ENCODE data around the gene SCARF2. TPM values are rescaled to one million over a fixed set of nuclear protein-coding genes. Genes with fewer than 3 reads are reported as not detected.

The SCARF2 gene
- total RNA-seq, 5 donors from 2014 or later (not counting 1 experiment from before 2014, with no cell fraction given): 1.6 to 3.1 (median 2.9) TPM

DNA sequence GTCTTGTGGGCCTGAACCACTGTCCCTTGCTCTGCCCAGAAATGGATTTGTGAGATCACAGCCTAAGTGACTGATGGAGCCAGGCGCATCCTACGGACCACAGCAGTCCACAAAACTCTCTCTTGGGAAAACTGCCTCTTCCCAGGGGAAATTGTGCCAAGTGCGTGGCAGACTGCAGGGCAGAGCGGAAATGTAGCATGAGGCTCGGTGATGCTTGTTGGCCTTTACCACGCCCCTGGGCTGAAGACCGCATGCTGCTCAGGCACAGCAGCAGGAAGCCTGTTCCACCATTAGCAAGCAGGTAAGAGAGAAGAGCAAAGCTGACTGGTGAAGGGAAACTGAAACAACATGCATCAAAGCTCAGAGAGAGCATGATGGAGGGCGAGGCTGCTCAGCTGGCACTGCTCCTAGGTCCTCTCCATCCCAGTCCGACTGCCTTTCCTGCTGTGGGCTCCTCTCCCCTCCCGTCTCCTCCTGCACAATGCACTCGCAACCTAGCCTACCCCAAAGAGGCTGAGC, 26.5 kb upstream of the SCARF2 start:
- no peaks in the 10 kb centered on the region for H3K27me3 Mint-ChIP-seq
- Histone ChIP-seq H3K9me3 (no peaks in the 10 kb centered on the region), H3K4me3 (ENCODE audit: control insufficient read depth in 1 of 2, extremely low read depth in 1 of 2, low read length in 1 of 2) (peak overlapping the region; percentile 16 to 18), H3K27ac (ENCODE audit: low read length) (peak overlapping the region; percentile 99), H3K4me1 (ENCODE audit: control insufficient read depth in 1 of 2, extremely low read depth in 1 of 2, insufficient read depth in 2 of 2, low read length in 2 of 2) (peaks cover 40 to 70% of the 10 kb centered on the region in 2 experiments), H3K27me3 (replicated peaks in 1 of 2; ENCODE audit: control insufficient read depth in 2 of 2, extremely low read depth in 1 of 2, insufficient read depth in 2 of 2, low read length in 1 of 2) (no peaks in the 10 kb centered on the region), H3K36me3 (ENCODE audit: control insufficient read depth in 2 of 2, extremely low read depth in 1 of 2, insufficient read depth in 1 of 2, low read length in 1 of 2) (peaks cover 0 to 5% of the 10 kb centered on the region in 2 donors)
- DNase-seq: peak; percentile 50 to 81 (median 64)
- CTCF ChIA-PET: interaction anchor here (0.6 to 2.0 kb wide), 7 partner anchors 10 to 136 kb away, joined by 3 to 10 read pairs (median 4); no protein-coding TSS in a partner anchor
- H3K4me1 Mint-ChIP-seq: peaks cover 64 to 74% (median 69%) of the 10 kb centered on the region in 3 donors
- ATAC-seq (replicated peaks in 1 of 4): peak; percentile 87 to 90 (median 88)
- peak overlapping the region; percentile 99 to 100 for H3K27ac Mint-ChIP-seq
- POLR2A ChIA-PET: interaction anchor here in 1 of 2 donors (0.9 kb wide), 1 partner anchor 35 kb away, joined by 5 read pairs; no protein-coding TSS in a partner anchor
- H3K4me3 Mint-ChIP-seq: peak overlapping the region; percentile 54 to 68 (median 58)
- no peaks in the 10 kb centered on the region for H3K9me3 Mint-ChIP-seq
- peaks cover 18% of the 10 kb centered on the region for H3K36me3 Mint-ChIP-seq
- WGBS (ENCODE audit: insufficient coverage): 30% methylated on average over 8 of the region's 11 CpGs

DNA sequence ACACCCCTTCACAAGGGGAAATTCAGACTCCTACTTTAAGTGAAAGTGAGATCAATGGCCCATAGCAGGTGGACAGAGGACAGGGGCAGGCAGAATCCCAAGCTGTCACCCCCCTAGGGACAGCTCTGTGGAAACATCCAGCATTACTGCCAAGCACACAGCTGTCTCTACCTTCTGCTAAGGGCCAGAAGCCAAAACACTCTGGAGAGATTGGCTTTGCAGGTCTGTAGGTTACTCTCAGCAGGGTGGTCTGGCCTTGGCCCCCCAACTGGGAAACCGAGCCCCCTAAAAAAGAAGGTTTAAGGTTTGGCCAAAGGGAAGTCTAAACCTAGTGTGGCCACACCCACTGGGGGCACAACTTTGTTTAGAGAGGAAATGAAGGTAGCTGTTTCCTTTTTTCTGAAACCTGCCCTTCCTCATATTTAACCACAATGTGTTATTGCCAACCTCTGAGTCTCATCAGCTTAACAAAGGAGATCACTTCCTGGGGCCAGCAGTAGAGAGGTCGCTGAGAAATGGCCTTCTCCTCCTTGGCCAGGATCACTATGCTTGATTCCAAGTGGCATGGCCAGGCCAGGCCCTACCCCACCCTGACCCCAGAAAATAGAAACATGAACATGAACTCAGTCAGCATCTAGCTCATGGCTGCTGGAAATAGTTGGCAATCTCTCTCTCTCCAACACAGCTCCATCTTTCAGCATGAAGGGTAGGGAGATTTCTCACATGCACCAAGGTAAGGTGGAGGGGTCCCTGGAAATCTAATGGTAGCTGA, 25.9 kb upstream of the SCARF2 start:
- ChIA-PET POLR2A (interaction anchor here (0.6 to 0.9 kb wide), 2 partner anchors 35 to 52 kb away, joined by 3 to 5 read pairs; no protein-coding TSS in a partner anchor), CTCF (interaction anchor here (1.0 to 2.0 kb wide), 5 partner anchors 9 to 45 kb away, joined by 3 to 10 read pairs (median 7); no protein-coding TSS in a partner anchor)
- Histone ChIP-seq H3K36me3 (ENCODE audit: control insufficient read depth in 2 of 2, extremely low read depth in 1 of 2, insufficient read depth in 1 of 2, low read length in 1 of 2) (peaks cover 0 to 10% of the 10 kb centered on the region in 2 donors), H3K4me3 (ENCODE audit: control insufficient read depth in 1 of 2, extremely low read depth in 1 of 2, low read length in 1 of 2) (peak overlapping the region; percentile 16 to 29), H3K9me3 (no peaks in the 10 kb centered on the region), H3K27me3 (replicated peaks in 1 of 2; ENCODE audit: control insufficient read depth in 2 of 2, extremely low read depth in 1 of 2, insufficient read depth in 2 of 2, low read length in 1 of 2) (no peaks in the 10 kb centered on the region), H3K4me1 (ENCODE audit: control insufficient read depth in 1 of 2, extremely low read depth in 1 of 2, insufficient read depth in 2 of 2, low read length in 2 of 2) (peaks cover 40 to 74% of the 10 kb centered on the region in 2 experiments), H3K27ac (ENCODE audit: low read length) (peak overlapping the region; percentile 99)
- peaks cover 64 to 74% (median 69%) of the 10 kb centered on the region in 3 donors for H3K4me1 Mint-ChIP-seq
- H3K9me3 Mint-ChIP-seq: no peaks in the 10 kb centered on the region
- H3K27me3 Mint-ChIP-seq: no peaks in the 10 kb centered on the region
- WGBS (ENCODE audit: insufficient coverage): no CpG with 5 or more reads among the region's 2 CpGs
- peak; percentile 7 to 68 (median 45) for DNase-seq
- H3K27ac Mint-ChIP-seq: peak overlapping the region; percentile 99 to 100
- H3K36me3 Mint-ChIP-seq: peaks cover 19% of the 10 kb centered on the region
- peak overlapping the region; percentile 54 to 68 (median 58) for H3K4me3 Mint-ChIP-seq
- peak; percentile 70 to 79 (median 75) for ATAC-seq (replicated peaks in 1 of 4)

DNA sequence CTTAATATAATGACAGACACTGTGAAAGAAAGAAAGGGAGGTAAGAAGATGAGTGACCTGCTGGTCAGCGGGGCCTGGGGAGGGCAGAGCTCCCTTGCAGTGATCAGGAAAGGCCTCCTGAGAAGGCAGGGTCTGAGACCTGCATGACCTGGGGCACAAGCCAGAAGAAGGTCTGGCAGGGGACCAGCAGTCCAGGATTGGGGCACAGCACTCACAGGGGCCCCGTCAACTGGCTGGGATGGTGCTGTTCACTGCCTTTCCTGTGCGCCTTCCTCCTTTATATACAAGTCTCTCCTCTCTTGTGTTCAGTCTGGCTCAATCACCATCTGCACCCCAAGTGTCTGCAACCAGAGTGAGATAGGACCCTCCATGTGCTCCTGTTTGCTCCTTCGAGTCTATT, 22.2 kb upstream of the SCARF2 start:
- H3K4me3 ChIP-seq (ENCODE audit: control insufficient read depth in 1 of 2, extremely low read depth in 1 of 2, low read length in 1 of 2): no peak overlapping the region
- H3K9me3 ChIP-seq: no peaks in the 10 kb centered on the region
- Mint-ChIP-seq H3K36me3 (peaks cover 37% of the 10 kb centered on the region), H3K27me3 (no peaks in the 10 kb centered on the region), H3K9me3 (no peaks in the 10 kb centered on the region), H3K27ac (peak overlapping the region; percentile 57 to 70), H3K4me3 (no peak overlapping the region), H3K4me1 (peaks cover 51 to 63% (median 63%) of the 10 kb centered on the region in 3 donors)
- CTCF ChIA-PET: interaction anchor here in 1 of 2 donors (0.6 to 1.3 kb wide), 2 partner anchors 31 to 214 kb away, joined by 3 to 12 read pairs; no protein-coding TSS in a partner anchor
- POLR2A ChIA-PET: no interaction called here
- no peak for ATAC-seq (replicated peaks in 1 of 4)
- peaks cover 0 to 26% of the 10 kb centered on the region in 2 donors for H3K36me3 ChIP-seq (ENCODE audit: control insufficient read depth in 2 of 2, extremely low read depth in 1 of 2, insufficient read depth in 1 of 2, low read length in 1 of 2)
- 75% methylated on average over 3 of the region's 4 CpGs for WGBS (ENCODE audit: insufficient coverage)
- H3K27me3 ChIP-seq (replicated peaks in 1 of 2; ENCODE audit: control insufficient read depth in 2 of 2, extremely low read depth in 1 of 2, insufficient read depth in 2 of 2, low read length in 1 of 2): no peaks in the 10 kb centered on the region
- H3K4me1 ChIP-seq (ENCODE audit: control insufficient read depth in 1 of 2, extremely low read depth in 1 of 2, insufficient read depth in 2 of 2, low read length in 2 of 2): peaks cover 29 to 64% of the 10 kb centered on the region in 2 experiments
- no peak for DNase-seq
- H3K27ac ChIP-seq (ENCODE audit: low read length): no peak overlapping the region

DNA sequence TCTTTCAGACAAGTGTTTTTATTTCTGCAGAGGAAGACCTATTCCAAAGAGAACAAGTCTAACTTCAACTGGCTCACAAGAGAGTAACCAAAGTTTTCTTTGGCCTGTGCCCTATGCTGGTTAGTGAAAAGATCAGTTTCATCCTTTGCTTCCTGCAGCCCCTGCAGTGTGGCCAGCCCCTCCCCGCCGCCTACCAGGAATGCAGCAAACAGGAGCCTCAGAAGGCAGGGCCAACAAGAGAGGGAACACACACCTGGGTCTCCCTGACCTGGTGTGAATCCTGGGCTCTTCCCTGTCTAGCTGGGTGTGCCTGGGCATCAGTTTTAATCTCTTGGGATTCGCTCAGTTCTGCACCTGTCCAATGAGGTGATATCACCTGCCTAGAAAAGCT, 21.5 kb upstream of the SCARF2 start:
- CTCF ChIA-PET: no interaction called here
- H3K4me1 Mint-ChIP-seq: peaks cover 44 to 56% (median 55%) of the 10 kb centered on the region in 3 donors

DNA sequence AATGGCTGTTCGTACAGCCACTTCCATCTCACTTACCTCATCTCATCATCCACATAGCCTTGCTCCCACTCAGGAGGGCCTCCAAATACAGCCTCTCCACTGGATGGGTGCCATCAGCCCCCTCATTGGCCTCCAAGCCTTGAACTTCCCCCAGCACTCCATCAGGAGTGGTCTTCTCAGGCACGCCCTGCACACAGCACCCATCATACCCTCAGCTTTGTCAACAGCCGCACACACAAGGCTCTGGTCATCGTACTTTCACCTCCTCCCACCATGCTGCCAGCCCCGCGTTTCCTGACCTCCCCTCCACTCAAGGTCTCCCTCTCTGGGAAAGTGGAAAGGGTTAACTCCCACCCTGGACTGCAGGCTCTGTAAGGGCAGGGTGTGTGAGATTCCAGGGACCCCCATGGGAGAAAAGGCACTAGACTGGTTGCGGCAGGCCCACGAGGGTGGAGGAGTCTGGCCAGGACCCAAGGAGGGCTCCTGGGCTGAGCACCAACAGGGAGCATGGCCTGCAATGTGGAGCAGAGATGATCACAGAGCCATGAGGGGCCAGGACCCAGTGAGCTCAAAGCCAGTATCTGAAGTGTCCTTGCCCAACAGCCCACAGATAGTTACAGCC, 21.0 kb upstream of the SCARF2 start:
- peaks cover 40% of the 10 kb centered on the region for H3K36me3 Mint-ChIP-seq

More for the DNA sequence above, 21.5 kb upstream of the SCARF2 start:
- no peaks in the 10 kb centered on the region for H3K9me3 ChIP-seq
- no peaks in the 10 kb centered on the region for H3K9me3 Mint-ChIP-seq
- H3K27me3 ChIP-seq (replicated peaks in 1 of 2; ENCODE audit: control insufficient read depth in 2 of 2, extremely low read depth in 1 of 2, insufficient read depth in 2 of 2, low read length in 1 of 2): no peaks in the 10 kb centered on the region
- H3K27ac Mint-ChIP-seq: peak overlapping the region; percentile 57 to 70
- no peaks in the 10 kb centered on the region for H3K27me3 Mint-ChIP-seq
- POLR2A ChIA-PET: interaction anchor here in 1 of 2 donors (0.5 kb wide), 1 partner anchor 30 kb away, joined by 6 read pairs; no protein-coding TSS in a partner anchor
- no peak overlapping the region for H3K27ac ChIP-seq (ENCODE audit: low read length)
- no peak overlapping the region for H3K4me3 ChIP-seq (ENCODE audit: control insufficient read depth in 1 of 2, extremely low read depth in 1 of 2, low read length in 1 of 2)
- H3K4me3 Mint-ChIP-seq: no peak overlapping the region
- peaks cover 0 to 26% of the 10 kb centered on the region in 2 donors for H3K36me3 ChIP-seq (ENCODE audit: control insufficient read depth in 2 of 2, extremely low read depth in 1 of 2, insufficient read depth in 1 of 2, low read length in 1 of 2)
- peaks cover 22 to 57% of the 10 kb centered on the region in 2 experiments for H3K4me1 ChIP-seq (ENCODE audit: control insufficient read depth in 1 of 2, extremely low read depth in 1 of 2, insufficient read depth in 2 of 2, low read length in 2 of 2)
- DNase-seq: no peak
- ATAC-seq (replicated peaks in 1 of 4): no peak
- H3K36me3 Mint-ChIP-seq: peaks cover 40% of the 10 kb centered on the region
- 96% methylated on average over 3 of the region's 3 CpGs for WGBS (ENCODE audit: insufficient coverage)

More for the DNA sequence above, 21.0 kb upstream of the SCARF2 start:
- POLR2A ChIA-PET: interaction anchor here in 1 of 2 donors (0.5 kb wide), 1 partner anchor 30 kb away, joined by 6 read pairs; no protein-coding TSS in a partner anchor
- Histone ChIP-seq H3K4me3 (ENCODE audit: control insufficient read depth in 1 of 2, extremely low read depth in 1 of 2, low read length in 1 of 2) (no peak overlapping the region), H3K36me3 (ENCODE audit: control insufficient read depth in 2 of 2, extremely low read depth in 1 of 2, insufficient read depth in 1 of 2, low read length in 1 of 2) (peaks cover 0 to 26% of the 10 kb centered on the region in 2 donors), H3K27ac (ENCODE audit: low read length) (no peak overlapping the region), H3K27me3 (replicated peaks in 1 of 2; ENCODE audit: control insufficient read depth in 2 of 2, extremely low read depth in 1 of 2, insufficient read depth in 2 of 2, low read length in 1 of 2) (no peaks in the 10 kb centered on the region), H3K4me1 (ENCODE audit: control insufficient read depth in 1 of 2, extremely low read depth in 1 of 2, insufficient read depth in 2 of 2, low read length in 2 of 2) (peaks cover 17 to 52% of the 10 kb centered on the region in 2 experiments), H3K9me3 (no peaks in the 10 kb centered on the region)
- Mint-ChIP-seq H3K9me3 (no peaks in the 10 kb centered on the region), H3K4me3 (no peak overlapping the region), H3K27ac (peak overlapping the region; percentile 34), H3K4me1 (peaks cover 39 to 51% (median 50%) of the 10 kb centered on the region in 3 donors), H3K27me3 (no peaks in the 10 kb centered on the region)
- DNase-seq (no peak), ATAC-seq (replicated peaks in 1 of 4) (no peak)
- 96% methylated on average over 3 of the region's 8 CpGs for WGBS (ENCODE audit: insufficient coverage)
- CTCF ChIA-PET: interaction anchor here in 1 of 2 donors (0.7 kb wide), 1 partner anchor 808 kb away, joined by 3 read pairs; no protein-coding TSS in a partner anchor
